CD4-positive, CD25-positive, alpha-beta regulatory T cell (primary cell): ENCODE measurements around the gene LRRK1. TPM values are rescaled to one million over a fixed set of nuclear protein-coding genes. Genes with fewer than 3 reads are reported as not detected.

Experiments used
- ATAC-seq, 2 donors: fragments of 150-1000 bp; cut with Tn5 transposase; one replicate each; pipeline ENCODE4 v1.10.0; 2021; ENCODE audit warnings: low read depth in 2 of 2, moderate number of reproducible peaks in 2 of 2, moderate library complexity in 1 of 2
- DNase-seq, 3 donors: peaks; one replicate each; pipeline versions ENCODE4 v3.0.0 to v3.0.0-alpha.2; 2012 to 2022; ENCODE audit warnings: mixed read lengths in 1 of 3
- H3K27ac ChIP-seq: one replicate; pipeline ENCODE4 v1.7.0; 2013; ENCODE audit warnings: mild to moderate bottlenecking, low read length; ENCODE audit not compliant: insufficient read depth, poor library complexity, severe bottlenecking
- H3K27me3 ChIP-seq: one replicate; pipeline ENCODE4 v1.7.0; 2013; ENCODE audit warnings: low read length; ENCODE audit not compliant: control insufficient read depth, insufficient read depth
- H3K36me3 ChIP-seq: one replicate; pipeline ENCODE4 v1.7.0; 2013; ENCODE audit warnings: mild to moderate bottlenecking, low read length, moderate library complexity; ENCODE audit not compliant: control insufficient read depth, insufficient read depth
- H3K4me1 ChIP-seq: 2 replicates; pipeline ENCODE4 v1.7.0; 2013; ENCODE audit warnings: mild to moderate bottlenecking, low read length; ENCODE audit not compliant: insufficient read depth, control insufficient read depth, poor library complexity, severe bottlenecking
- H3K4me3 ChIP-seq: one replicate; pipeline ENCODE4 v1.7.0; 2013; ENCODE audit warnings: low read depth, mild to moderate bottlenecking, low read length, moderate library complexity
- H3K9me3 ChIP-seq, 2 experiments: 1 replicate in 1 of 2; 2 replicates in 1 of 2; pipeline ENCODE4 v1.7.0; 2013; ENCODE audit warnings: low read length in 2 of 2, mild to moderate bottlenecking in 1 of 2, moderate library complexity in 1 of 2; ENCODE audit not compliant: control insufficient read depth in 2 of 2
- H3K27ac Mint-ChIP-seq, 3 donors: one replicate each; pipeline ENCODE4 v1.8.0; 2020 to 2022; ENCODE audit warnings: mild to moderate bottlenecking in 3 of 3, mixed read lengths in 3 of 3, moderate library complexity in 2 of 3
- H3K27me3 Mint-ChIP-seq: one replicate; pipeline ENCODE4 v1.8.0; 2022; ENCODE audit warnings: mild to moderate bottlenecking, mixed read lengths
- H3K36me3 Mint-ChIP-seq: one replicate; pipeline ENCODE4 v1.8.0; 2020; ENCODE audit warnings: mixed read lengths
- H3K4me1 Mint-ChIP-seq, 4 donors: one replicate each; pipeline ENCODE4 v1.8.0; 2020 to 2022; ENCODE audit warnings: mixed read lengths in 4 of 4, mild to moderate bottlenecking in 1 of 4
- H3K4me3 Mint-ChIP-seq, 4 donors: one replicate each; pipeline ENCODE4 v1.8.0; 2020 to 2022; ENCODE audit warnings: mild to moderate bottlenecking in 4 of 4, mixed read lengths in 4 of 4, moderate library complexity in 3 of 4
- H3K9me3 Mint-ChIP-seq, 7 donors: one replicate each; pipeline ENCODE4 v1.8.0; 2020 to 2022; ENCODE audit warnings: mixed read lengths in 7 of 7, mild to moderate bottlenecking in 3 of 7, moderate library complexity in 2 of 7
- polyA plus RNA-seq, 4 donors: library from polyadenylated mRNA; unstranded; fragments of 300-500 nt; fragmentation: Illumina TruSeq; gene quantifications; one replicate each; pipeline ENCODE4 v1.2.3, GENCODE V29; 2021
- total RNA-seq: library from RNA; stranded (reverse); gene quantifications from one replicate; pipeline ENCODE4 v1.2.3, GENCODE V29; 2022

Gene LRRK1
- total and polyA plus RNA-seq, 5 donors from 2014 or later = 0.06 to 0.17 TPM; not detected in 3

GRCh38 chr15:101107101-101107500 is 187.9 kb downstream of the LRRK1 start:
- H3K9me3 ChIP-seq = no peaks in the 10 kb centered on the region
- no peak for ATAC-seq
- H3K9me3 Mint-ChIP-seq = no peaks in the 10 kb centered on the region
- no peaks in the 10 kb centered on the region for H3K36me3 ChIP-seq
- no peaks in the 10 kb centered on the region for H3K4me1 Mint-ChIP-seq
- H3K27ac Mint-ChIP-seq = no peak overlapping the region
- DNase-seq = no peak
- H3K4me3 ChIP-seq = no peak overlapping the region
- peaks cover 6% of the 10 kb centered on the region for H3K27me3 Mint-ChIP-seq
- no peak overlapping the region for H3K27ac ChIP-seq
- H3K4me1 ChIP-seq = no peaks in the 10 kb centered on the region
- no peaks in the 10 kb centered on the region for H3K27me3 ChIP-seq
- H3K36me3 Mint-ChIP-seq = no peaks in the 10 kb centered on the region
- H3K4me3 Mint-ChIP-seq = no peak overlapping the region

GRCh38 chr15:101107625-101108460 is 188.7 kb downstream of the LRRK1 start:
- no peaks in the 10 kb centered on the region for H3K9me3 Mint-ChIP-seq
- no peak overlapping the region for H3K4me3 ChIP-seq
- H3K36me3 ChIP-seq = no peaks in the 10 kb centered on the region
- no peak overlapping the region for H3K27ac ChIP-seq
- H3K4me1 ChIP-seq = no peaks in the 10 kb centered on the region
- DNase-seq (no peak), ATAC-seq (no peak)
- H3K27ac Mint-ChIP-seq = no peak overlapping the region
- H3K9me3 ChIP-seq = no peaks in the 10 kb centered on the region
- H3K27me3 Mint-ChIP-seq = peaks cover 6% of the 10 kb centered on the region
- H3K27me3 ChIP-seq = no peaks in the 10 kb centered on the region
- peaks cover 0 to 3% (median 0%) of the 10 kb centered on the region in 4 donors for H3K4me1 Mint-ChIP-seq
- no peaks in the 10 kb centered on the region for H3K36me3 Mint-ChIP-seq
- no peak overlapping the region for H3K4me3 Mint-ChIP-seq

- H3K27ac Mint-ChIP-seq = no peak overlapping the region
- Histone ChIP-seq H3K9me3 (no peaks in the 10 kb centered on the region), H3K27ac (no peak overlapping the region), H3K36me3 (no peaks in the 10 kb centered on the region), H3K27me3 (no peaks in the 10 kb centered on the region), H3K4me3 (no peak overlapping the region), H3K4me1 (no peaks in the 10 kb centered on the region)
- no peaks in the 10 kb centered on the region for H3K36me3 Mint-ChIP-seq
- no peaks in the 10 kb centered on the region for H3K9me3 Mint-ChIP-seq
- peaks cover 0 to 3% (median 0%) of the 10 kb centered on the region in 4 donors for H3K4me1 Mint-ChIP-seq
- H3K27me3 Mint-ChIP-seq = peaks cover 6% of the 10 kb centered on the region
- DNase-seq = no peak
- no peak for ATAC-seq
- H3K4me3 Mint-ChIP-seq = no peak overlapping the region
These were observed 189.3 kb downstream of the LRRK1 start for GRCh38 chr15:101108461-101108775.

DNA sequence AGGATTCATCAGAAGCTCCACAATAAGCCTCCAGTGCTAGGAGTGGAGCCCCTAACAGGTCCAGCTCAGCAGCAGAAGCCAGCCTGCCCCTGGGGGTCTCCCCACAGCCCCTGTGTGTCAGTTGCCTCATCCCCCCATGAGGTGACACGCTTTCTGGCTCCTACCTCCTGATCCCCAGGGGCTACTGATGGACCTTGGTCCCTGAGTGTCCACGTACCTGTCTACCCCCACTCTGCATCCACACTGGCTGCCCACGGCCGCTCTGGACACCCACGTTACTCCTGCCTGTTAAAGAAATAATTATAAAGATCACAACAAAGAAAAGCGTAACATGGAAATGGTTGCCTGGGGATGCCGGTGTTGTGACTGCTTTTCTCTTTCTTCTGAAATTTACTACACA is 189.6 kb downstream of the LRRK1 start:
- Mint-ChIP-seq H3K36me3 (no peaks in the 10 kb centered on the region), H3K4me1 (peaks cover 0 to 3% (median 0%) of the 10 kb centered on the region in 4 donors), H3K27me3 (peaks cover 6% of the 10 kb centered on the region), H3K4me3 (no peak overlapping the region), H3K9me3 (no peaks in the 10 kb centered on the region), H3K27ac (no peak overlapping the region)
- H3K9me3 ChIP-seq = no peaks in the 10 kb centered on the region
- no peak for ATAC-seq
- H3K4me1 ChIP-seq = no peaks in the 10 kb centered on the region
- no peaks in the 10 kb centered on the region for H3K27me3 ChIP-seq
- no peak for DNase-seq
- no peaks in the 10 kb centered on the region for H3K36me3 ChIP-seq
- H3K4me3 ChIP-seq = no peak overlapping the region
- H3K27ac ChIP-seq = no peak overlapping the region

- H3K9me3 ChIP-seq = no peaks in the 10 kb centered on the region
- H3K4me3 Mint-ChIP-seq = no peak overlapping the region
- no peaks in the 10 kb centered on the region for H3K27me3 ChIP-seq
- no peaks in the 10 kb centered on the region for H3K36me3 ChIP-seq
- H3K27ac Mint-ChIP-seq = peak overlapping the region in 1 of 3 donors; percentile 12
- H3K27ac ChIP-seq = no peak overlapping the region
- H3K4me1 Mint-ChIP-seq = peaks cover 0 to 3% (median 0%) of the 10 kb centered on the region in 4 donors
- no peak overlapping the region for H3K4me3 ChIP-seq
- no peaks in the 10 kb centered on the region for H3K4me1 ChIP-seq
- no peak for DNase-seq
- H3K36me3 Mint-ChIP-seq = no peaks in the 10 kb centered on the region
- peaks cover 6% of the 10 kb centered on the region for H3K27me3 Mint-ChIP-seq
- ATAC-seq = no peak
- no peaks in the 10 kb centered on the region for H3K9me3 Mint-ChIP-seq
These were observed 191.8 kb downstream of the LRRK1 start for GRCh38 chr15:101110681-101111569.

DNA sequence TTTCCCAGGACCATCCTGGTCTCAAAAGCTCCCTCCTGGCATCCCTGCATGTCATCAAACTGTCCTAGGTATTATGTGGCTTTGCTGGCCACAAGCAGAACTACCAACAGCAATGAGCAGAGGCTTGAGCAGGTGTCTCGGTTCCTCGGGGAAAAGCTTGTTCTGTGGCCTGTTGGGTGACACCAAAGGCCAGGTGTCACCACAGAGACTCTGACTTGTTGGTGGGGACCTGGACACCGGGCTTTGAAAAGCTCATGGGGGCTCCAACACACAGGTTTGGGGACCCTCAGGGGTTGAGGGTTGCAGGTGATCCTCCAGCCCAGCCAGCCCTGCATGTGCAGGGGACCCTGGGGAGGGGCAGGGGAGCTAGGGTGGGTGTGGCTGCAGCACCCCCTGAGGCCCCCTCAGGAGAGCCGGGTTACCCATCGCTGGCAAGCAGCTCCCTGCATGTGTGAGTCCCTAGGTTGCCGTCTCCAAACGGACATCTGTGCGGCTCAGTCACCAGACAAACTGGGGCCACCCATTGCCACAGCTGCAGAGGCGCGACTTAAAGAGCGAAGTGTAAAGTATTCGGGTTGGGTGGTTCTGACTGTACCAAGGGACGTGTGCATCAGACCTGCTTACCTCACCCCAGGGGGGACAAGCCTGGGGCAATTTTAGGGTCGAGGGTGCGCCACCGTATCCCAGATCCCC is 192.6 kb downstream of the LRRK1 start:
- no peaks in the 10 kb centered on the region for H3K9me3 Mint-ChIP-seq
- no peak overlapping the region for H3K4me3 Mint-ChIP-seq
- peaks cover 6% of the 10 kb centered on the region for H3K27me3 Mint-ChIP-seq

DNA sequence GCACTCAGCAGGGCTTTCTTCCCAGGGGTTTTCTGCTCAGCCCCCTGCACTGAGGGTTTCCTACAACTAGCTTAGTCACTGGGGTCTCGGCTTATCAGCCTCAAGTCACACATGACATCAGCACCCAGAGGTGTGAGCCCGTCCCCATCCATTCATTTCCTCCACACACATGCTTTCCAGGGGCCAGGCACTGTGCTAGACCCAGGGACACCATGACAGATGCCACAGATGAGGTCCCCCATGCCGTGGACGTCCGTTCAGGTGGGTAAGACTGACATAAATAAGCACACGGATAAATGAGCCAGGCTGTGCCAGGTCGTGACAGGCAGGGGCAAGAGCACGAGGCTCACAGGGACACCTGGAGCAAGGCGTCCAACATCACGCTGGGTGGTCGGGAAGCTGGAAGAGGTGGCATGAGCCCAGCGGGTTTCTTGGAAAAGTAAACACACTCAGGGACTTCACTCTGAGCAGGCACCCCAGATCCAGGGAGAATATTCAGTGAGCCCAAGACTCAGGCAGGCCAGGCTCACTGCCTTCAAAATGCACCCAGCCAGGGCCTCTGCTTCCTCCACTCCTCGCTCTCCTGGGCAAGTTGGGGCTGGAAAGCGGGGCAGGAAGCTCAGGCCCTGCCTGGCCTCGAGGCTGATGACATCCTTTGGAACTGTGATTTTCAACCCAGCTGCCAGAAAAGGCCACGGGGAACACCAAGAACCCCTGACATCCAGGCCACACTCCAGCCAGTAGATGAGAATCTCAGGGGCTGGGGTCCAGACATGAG is 193.4 kb downstream of the LRRK1 start:
- H3K4me3 Mint-ChIP-seq = no peak overlapping the region
- no peaks in the 10 kb centered on the region for H3K36me3 ChIP-seq
- no peaks in the 10 kb centered on the region for H3K27me3 ChIP-seq
- no peak overlapping the region for H3K27ac Mint-ChIP-seq
- no peak for ATAC-seq
- no peak overlapping the region for H3K27ac ChIP-seq
- peaks cover 6% of the 10 kb centered on the region for H3K27me3 Mint-ChIP-seq
- no peak overlapping the region for H3K4me3 ChIP-seq
- H3K9me3 Mint-ChIP-seq = no peaks in the 10 kb centered on the region
- H3K4me1 ChIP-seq = no peaks in the 10 kb centered on the region
- H3K4me1 Mint-ChIP-seq = peaks cover 0 to 3% (median 0%) of the 10 kb centered on the region in 4 donors
- no peaks in the 10 kb centered on the region for H3K36me3 Mint-ChIP-seq
- no peaks in the 10 kb centered on the region for H3K9me3 ChIP-seq
- no peak for DNase-seq

More for the DNA sequence above, 192.6 kb downstream of the LRRK1 start:
- Histone ChIP-seq H3K4me1 (no peaks in the 10 kb centered on the region), H3K27ac (no peak overlapping the region), H3K36me3 (no peaks in the 10 kb centered on the region), H3K27me3 (no peaks in the 10 kb centered on the region), H3K9me3 (no peaks in the 10 kb centered on the region), H3K4me3 (no peak overlapping the region)
- no peak for DNase-seq
- no peaks in the 10 kb centered on the region for H3K36me3 Mint-ChIP-seq
- peaks cover 0 to 3% (median 0%) of the 10 kb centered on the region in 4 donors for H3K4me1 Mint-ChIP-seq
- no peak for ATAC-seq
- H3K27ac Mint-ChIP-seq = peak overlapping the region in 1 of 3 donors; percentile 12
